HG02884 (cell line): Measurements from ENCODE around the gene VAC14.
"Not testable (repeated sequence)": the region's sequence is repeated elsewhere in the genome, so short reads cannot be mapped to it uniquely, and the experiment has no call there.

Experiments
- ATAC-seq: cut with Tn5 transposase; IDR thresholded peaks from one replicate; pipeline ENCODE4 v1.9.1; 2021; ENCODE audit warnings: mild to moderate bottlenecking, moderate library complexity; ENCODE audit not compliant: unreplicated experiment

VAC14 gene

DNA sequence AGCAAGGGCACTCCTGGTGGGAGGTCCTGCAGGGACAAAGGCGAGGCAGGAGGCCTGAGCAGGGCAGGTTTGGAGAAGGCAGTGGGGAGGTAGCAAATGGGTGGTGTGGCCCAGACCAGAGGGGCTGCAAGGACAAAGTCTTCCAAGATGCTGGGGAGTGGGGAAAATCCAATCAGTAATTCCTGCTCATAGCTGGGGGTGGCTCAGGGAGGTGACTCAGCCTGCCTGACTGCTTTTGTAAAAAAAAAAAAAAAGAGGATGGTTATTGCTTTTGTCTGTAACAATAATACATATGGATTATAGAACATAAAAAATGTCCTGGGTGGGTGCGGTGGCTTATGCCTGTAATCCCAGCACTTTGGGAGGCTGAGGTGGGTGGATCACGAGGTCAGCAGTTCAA is 149.4 kb downstream of the VAC14 start:
- ATAC-seq: no peak

DNA sequence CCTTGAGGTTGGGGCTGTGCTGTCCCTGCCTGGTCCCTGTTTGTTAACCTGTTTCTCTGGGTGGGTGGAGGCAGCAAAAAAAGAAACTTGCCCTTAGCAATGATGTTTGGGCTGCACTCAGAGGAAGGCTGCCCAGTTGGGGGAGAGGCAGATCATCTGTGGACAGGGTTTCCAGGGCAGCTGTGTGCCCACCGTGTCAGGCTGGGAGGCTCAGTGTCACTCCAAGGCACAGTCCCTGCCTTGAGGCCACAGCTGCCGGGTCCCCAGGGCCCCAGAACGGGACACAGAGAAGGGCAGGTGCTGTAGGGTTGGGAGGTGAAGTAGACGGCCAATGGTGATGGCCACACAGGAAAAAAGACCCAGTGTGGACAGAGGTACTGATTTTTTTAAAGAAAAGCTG is 150.7 kb downstream of the VAC14 start:
- ATAC-seq: no peak

DNA sequence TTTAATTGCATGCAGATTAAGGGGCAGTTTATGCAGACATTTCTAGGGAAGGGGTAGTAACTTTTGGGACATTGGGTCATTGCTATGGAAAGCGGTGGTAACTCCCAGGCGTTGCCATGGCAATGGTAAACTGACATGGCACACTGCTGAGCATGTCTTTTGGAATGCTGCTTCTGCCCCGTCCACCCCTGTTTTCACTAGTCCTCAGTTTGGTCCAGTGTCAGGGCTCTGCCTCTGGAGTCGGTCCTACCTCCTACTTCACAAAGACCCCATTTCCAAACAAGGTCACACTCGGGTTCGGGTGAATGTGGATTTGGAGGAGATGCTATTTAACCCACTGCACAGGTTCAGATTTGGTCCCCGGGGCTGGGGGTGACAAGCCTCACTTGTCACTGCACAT is 151.7 kb downstream of the VAC14 start:
- no peak for ATAC-seq

DNA sequence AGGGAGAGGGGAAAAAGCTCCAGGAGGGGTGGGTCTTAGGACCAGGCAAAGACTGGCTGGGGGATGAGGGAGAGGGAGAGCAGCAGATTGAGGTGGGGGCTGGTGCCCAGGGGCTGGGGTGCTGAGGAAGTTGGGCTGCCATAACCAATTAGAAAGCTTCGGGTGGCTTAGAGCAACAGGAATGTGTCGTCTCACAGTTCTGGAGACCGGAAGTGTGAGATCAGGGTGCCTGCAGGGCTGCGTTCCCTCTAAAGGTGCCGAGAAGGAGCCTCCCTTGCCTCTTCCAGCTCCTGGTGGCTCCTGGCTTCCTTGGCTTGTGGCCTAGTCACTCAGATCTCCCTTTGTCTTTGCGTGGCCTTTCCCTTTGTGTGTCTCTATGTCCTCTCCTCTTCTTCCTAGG is 152.4 kb downstream of the VAC14 start:
- ATAC-seq: no peak

DNA sequence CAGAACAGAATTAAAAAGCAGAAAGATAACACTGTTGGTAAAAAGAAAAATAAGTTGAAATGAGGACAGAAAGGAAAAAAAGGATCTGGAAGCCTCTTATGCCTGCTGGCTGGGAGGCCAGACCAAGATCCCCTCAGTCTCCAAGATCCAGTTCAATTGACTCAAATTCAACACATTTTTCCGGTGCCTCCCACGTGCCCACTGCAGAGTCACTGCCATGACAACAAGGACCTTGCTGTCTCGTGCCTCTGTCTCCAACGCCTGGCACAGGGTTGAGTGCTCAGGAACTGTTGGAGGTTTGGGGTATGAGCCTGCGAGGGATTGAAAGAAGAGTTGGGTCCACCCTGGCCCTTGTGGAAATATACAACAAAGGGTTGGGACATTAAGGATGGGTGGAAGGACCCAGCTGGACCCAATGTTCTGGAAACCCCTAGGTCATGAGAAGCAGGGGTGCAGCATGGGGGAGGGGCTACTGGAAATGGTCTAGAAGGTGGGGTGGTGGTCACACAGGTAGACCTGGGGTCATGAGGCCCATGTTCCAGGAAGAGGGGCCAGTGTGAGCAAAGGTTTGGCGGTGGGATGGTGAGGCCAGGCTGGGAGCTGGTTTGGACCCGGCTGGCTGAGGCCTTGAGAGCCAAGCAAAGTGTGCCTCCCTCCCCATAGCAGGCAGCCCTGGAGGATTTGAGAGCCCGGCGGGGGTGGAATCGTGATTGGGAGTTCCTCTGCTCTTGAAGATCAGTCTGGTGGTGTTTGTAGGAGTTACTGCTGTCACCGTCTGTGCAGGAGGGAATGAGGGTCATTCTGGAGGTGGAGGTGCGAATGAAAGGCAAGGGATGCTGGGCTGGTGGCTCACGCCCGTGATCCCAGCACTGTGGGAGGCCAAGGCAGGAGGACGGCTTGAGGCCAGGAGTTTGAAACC is 153.3 kb downstream of the VAC14 start:
- ATAC-seq: no peak

DNA sequence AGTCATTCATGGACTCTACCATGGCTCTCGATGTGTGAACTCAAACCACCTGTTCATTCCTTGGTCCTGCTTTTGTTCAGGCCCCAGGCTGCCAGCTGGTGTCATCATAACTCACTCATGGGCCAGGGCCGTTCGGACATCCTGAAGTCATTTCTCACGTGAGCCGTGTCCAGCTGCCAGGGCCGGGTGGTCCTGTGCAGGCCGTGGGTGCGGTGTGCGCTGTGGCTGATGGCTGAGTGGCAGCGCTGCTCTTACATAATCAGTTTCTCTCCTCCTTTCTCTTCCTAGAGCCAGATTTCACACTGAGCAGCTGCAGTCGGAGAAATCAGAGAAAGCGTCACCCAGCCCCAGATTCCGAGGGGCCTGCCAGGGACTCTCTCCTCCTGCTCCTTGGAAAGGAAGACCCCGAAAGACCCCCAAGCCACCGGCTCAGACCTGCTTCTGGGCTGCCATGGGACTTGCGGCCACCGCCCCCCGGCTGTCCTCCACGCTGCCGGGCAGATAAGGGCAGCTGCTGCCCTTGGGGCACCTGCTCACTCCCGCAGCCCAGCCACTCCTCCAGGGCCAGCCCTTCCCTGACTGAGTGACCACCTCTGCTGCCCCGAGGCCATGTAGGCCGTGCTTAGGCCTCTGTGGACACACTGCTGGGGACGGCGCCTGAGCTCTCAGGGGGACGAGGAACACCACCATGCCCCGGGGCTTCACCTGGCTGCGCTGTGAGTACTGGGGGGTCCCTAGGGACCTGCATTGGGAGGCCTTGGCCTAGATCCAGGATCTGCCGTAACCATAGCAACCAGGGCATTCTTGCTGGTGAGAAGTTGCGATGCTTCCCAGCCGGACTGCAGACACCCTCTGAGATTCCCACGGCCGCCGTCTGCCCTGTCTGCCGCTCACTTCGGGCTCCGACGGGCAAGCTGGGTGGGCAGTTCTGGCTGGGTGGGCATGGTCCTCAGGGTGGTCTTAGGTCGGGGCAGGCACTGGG is 154.4 kb downstream of the VAC14 start, which contains the start of gene IL34:
Gene IL34 (plus strand): TSS at position 300 of the 982 bp plus-strand sequence. CDS start 389 bp downstream, at position 689.
- ATAC-seq: no peak

DNA sequence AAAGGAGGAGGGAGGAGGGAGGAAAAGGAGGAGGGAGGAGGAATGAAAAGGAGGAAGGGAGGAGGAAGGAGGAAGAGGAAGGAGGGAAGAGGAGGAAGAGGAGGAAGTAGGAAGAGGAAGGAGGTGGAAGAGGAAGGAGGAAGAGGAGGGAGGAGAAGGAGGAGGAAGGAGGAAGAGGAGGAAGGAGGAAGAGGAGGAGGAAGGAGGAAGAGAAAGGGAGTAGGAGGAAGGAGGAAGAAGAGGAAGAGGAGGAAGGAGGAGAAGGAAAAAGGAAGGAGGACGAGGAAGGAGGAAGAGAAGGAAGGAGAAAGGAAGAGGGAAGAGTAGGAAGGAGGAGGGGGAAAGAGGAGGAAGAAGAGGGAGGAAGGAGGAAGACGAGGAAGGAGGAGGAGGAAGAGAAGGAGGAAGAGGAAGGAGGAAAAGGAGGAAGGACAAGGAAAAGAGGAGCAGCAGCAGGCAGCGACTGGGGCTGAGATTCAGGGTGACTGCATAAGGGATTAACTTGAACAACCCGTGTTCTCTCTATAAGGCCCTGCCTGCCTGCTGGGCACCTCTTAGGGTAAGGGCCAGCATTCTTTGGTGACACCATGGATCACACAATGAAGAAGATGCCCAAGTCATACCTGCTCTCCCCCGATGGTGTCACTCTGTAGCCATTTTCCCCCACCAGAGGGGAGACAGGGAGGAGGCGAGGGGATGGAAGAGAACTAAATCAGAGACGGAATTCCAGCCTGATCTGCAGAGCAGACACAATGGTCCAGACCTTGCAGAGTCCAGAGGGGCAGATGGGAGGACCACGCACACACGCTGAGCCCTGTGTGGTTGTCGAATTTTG is 156.0 kb downstream of the VAC14 start:
- no peak for ATAC-seq

DNA sequence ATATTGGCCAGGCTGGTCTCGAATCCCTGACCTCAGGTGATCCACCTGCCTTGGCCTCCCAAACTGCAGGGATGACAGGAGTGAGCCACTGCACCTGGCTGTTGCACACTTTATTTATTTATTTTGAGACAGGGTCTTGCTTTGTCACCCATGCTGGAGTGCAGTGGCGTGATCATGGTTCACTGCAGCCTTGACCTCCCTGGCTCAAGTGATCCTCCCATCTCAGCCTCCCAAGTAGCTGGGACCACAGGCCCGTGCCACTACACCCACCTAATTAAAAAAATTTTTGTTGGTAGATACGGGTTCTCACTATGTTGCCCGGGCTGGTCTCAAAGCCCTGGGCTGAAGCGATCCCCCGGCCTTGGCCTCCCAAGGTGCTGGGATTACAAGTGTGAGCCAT is 157.7 kb downstream of the VAC14 start:
- ATAC-seq: not testable (repeated sequence)

DNA sequence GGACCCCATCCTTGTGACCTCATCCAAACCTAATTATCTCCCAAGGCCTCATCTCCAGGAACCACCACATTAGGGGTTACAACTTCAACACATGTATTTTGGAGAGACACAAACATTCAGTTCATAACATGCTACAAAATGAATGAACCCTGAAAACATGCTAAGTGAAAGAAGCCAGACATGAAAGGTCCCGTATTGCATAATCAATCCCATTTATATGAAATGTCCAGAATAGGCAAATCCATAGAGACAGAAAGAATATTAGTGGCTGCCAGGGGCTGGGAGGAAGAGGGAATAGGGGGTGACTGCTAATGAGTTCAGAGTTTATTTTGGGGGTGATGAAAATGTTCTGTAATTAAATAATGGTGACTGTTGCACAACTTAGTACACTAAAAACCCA is 158.3 kb downstream of the VAC14 start:
- no peak for ATAC-seq

DNA sequence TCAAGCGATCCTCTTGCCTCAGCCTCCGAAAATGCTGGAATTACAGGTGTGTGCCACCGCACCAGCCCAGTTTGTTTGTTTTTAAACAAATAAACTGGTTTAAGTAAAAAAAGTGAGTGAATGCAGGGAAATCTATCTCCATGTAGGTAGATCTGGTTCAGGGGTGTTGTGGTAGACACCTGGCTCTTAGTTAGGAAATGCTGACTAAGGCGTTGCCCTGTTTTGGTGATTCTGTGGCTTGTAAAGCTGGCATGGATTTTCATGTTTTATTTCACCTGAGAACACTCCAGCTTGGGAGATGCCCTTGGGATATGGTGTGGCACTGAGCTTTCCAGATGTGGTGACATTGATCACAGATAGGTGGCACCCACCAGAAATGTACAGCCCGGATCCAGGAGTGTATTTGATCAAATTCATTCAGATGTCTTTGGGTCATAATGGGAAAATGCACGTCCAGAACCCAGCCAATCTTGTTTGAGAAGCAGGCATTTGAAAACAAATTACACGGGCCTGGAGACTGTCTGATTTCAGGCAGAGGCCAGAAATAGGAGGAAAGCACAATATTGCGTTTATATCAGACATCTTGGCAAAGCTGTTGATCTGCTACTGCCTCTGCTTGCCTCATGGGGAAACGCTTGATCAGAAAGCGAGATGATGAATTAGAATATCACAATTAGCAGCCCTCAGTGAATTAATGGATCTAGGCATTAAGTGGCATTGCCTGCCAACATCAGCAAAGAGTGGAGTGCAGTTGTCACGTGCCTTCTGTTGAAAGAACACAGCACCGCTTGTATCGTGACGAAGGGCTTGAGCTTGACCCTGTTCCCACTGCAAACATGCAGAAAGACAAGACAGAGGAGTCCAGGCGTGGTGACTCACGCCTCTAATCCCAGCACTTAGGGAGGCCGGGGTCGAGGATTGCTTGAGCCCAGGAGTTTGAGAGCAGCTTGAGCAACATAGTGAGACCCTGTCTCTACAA is 161.9 kb downstream of the VAC14 start:
- no peak for ATAC-seq
